ENCODE results near the gene HOXA6.

HOXA6 gene

DNA sequence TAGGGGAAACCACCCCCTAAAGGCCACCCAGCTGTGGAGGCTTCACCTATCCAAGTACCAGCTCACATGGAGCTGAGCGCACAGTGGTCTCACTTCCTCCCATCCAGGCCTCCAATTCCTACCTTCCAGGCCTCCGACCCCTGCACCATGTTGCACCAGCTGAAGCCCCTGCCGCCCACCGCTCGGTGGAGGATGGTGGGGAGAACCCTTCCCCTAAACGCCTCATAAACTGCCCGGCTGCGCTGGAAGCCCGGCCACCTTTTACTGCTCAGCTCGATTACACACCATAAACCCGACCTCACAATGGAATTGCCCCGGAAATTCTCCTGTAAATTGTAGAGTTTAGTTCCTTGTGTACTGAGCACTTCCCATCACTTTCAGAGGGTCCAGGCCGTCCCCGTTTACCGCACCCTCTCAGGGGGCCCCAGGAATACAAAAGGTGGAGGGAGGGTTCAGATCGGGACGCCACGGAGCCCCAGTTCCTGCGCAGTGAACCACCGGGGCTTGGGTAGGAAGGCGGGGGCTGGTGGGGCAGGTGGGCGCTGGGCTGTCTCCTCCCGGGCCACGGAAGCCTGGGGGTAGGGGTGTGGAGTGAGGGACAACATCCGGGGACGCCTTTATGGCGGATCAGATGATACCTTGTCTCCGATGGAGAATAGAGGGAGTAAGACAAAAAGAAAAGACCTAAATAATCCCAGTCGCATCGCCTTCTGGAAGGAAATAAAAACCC lies 10.3 kb upstream of the HOXA6 start:
- DNase-seq (ENCODE audit: low read depth) = no peak
- no peak for TF ChIP-seq CTCF (conservative IDR thresholded peaks at IDR 0.05; ENCODE audit: low read length)
- H3K4me3 ChIP-seq (ENCODE audit: low read length) = no peak overlapping the region

- DNase-seq (ENCODE audit: low read depth) = peak; percentile 44
Measured at GRCh38 chr7:27156916-27157701, 9.5 kb upstream of the HOXA6 start.

GRCh38 chr7:27156508-27156898 lies 8.9 kb upstream of the HOXA6 start, which contains the start of gene HOXA7:
TSS of gene HOXA7 (minus strand) at chr7:27156675. CDS start at chr7:27156545, 130 bp downstream.
- H3K4me3 ChIP-seq (ENCODE audit: low read length) = peak within 1 kb of the TSS; percentile 77
- DNase-seq (ENCODE audit: low read depth) = peak; percentile 74
- no peak for TF ChIP-seq CTCF (conservative IDR thresholded peaks at IDR 0.05; ENCODE audit: low read length)

More at GRCh38 chr7:27156916-27157701, 9.5 kb upstream of the HOXA6 start:
- no peak for TF ChIP-seq CTCF (conservative IDR thresholded peaks at IDR 0.05; ENCODE audit: low read length)
- peak overlapping the region; percentile 77 for H3K4me3 ChIP-seq (ENCODE audit: low read length)

DNA sequence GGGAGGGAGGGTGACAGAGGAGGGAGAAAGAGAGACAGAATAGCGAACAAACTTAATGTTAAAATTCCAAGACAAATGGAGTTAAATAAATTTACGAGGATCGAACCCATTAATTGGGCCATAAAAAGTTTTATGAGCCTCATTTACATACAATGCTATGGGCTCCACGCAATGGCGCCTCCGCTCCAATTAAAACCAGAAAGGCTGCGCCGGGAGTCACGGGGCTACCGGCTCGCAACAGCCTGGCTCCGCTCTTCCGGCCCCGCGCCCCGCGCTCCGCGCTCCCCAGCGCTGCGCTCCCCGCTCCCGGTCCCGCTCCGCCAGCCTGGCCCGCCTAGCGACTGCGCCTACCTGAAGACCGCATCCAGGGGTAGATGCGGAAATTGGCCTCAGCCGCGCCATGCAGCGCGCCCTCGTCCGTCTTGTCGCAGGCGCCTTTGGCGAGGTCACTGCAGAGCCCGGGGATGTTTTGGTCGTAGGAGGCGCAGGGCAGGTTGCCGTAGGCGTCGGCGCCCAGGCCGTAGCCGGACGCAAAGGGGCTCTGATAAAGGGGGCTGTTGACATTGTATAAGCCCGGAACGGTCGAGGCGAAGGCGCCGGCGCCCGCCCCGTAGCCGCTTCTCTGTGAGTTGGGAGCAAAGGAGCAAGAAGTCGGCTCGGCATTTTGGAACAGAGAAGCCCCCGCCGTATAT lies 8.4 kb upstream of the HOXA6 start:
- peak overlapping the region; percentile 77 for H3K4me3 ChIP-seq (ENCODE audit: low read length)
- no peak; the same call in 1 of the 2 replicates for TF ChIP-seq CTCF (conservative IDR thresholded peaks at IDR 0.05; ENCODE audit: low read length)
- peak; percentile 45 for DNase-seq (ENCODE audit: low read depth)

DNA sequence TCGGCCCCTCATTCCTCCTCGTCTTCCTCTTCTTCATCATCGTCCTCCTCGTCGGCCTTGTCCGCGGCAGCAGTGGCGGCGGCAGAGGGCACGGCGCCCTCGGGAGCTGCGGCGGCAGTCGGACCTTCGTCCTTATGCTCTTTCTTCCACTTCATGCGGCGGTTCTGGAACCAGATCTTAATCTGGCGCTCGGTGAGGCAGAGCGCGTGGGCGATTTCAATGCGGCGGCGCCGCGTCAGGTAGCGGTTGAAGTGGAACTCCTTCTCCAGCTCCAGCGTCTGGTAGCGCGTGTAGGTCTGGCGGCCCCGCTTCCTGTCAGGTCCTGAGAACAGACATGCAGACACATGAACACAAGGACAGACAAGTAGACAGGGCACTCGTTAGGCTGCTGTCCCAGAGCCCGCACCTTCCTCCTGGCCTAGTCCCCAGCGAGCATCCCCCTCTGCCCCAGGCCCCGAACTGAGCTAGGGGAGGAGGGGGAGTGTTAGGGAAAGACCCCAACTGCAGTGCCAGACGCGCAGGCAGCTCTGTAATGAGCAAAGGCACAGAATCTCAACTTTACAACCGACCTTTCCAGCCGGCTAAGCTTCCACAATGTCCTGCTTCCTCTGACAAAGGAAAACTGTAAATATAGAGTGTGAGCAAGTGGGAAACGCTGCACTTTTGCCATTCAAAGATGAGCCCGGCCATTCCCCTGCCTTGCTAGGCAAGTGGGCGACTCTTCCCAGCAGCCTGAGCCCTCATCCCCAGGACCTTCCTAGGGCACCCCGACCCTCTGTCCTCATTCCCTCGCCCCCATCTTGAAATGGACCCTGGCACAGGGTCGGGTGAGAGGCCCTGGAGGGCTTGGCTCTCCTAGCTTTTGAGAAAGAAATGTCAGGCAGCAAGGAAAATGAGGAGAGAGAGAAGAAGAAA lies 7.6 kb upstream of the HOXA6 start:
- no peak for DNase-seq (ENCODE audit: low read depth)
- H3K4me3 ChIP-seq (ENCODE audit: low read length) = peak overlapping the region; percentile 77
- TF ChIP-seq CTCF (conservative IDR thresholded peaks at IDR 0.05; ENCODE audit: low read length) = no peak

DNA sequence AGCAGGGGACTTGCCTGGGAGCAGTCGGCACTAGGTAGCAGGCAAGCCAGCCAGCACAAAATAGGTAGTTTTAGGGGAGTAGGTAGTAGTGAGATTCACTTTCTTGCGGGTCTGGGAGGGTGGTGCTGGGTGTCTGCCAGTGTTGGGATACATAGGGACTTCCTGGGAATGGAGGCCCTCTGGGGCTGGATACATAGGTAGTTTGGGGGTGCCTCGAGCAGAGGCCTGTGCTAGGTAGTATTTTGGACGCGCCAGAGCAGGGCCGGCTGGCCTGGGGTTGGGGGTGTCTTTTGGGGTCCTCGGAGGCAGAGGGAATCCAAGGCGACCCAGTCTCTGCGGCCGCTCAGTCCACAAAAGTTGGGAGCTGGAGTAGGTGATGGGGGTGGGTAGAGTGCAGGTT lies 6.8 kb upstream of the HOXA6 start:
- DNase-seq (ENCODE audit: low read depth) = no peak
- no peak overlapping the region for H3K4me3 ChIP-seq (ENCODE audit: low read length)
- no peak for TF ChIP-seq CTCF (conservative IDR thresholded peaks at IDR 0.05; ENCODE audit: low read length)
